ENCODE measurements around the gene AREL1. TPM values are rescaled to one million over a fixed set of nuclear protein-coding genes. Genes with fewer than 3 reads are reported as not detected.

Gene AREL1
- total and polyA plus RNA-seq, 3 donors from 2014 or later, result 47.7 to 69.9 (median 58.8) TPM

DNA sequence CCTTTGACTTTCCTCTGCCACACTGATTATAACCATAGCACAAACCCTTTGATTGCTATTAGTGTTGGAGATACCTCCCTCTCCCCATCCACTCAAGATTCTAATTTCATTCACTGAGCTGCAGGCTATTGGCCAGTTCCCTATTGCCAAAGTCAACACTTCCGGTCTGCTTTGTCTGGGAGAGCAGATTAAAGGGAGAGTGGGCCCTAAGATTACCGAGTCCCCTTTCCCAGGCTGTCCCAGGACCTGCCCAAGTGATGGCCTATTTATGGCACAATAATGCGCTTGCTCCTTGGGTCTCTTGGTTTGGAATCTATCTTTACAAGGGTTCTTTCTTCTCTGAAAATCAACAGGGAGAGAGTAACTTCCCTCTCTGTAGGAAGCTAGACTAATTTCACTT is 57.9 kb downstream of the AREL1 start:
- Histone ChIP-seq H3K9me3 (no peaks in the 10 kb centered on the region), H3K36me3 (ENCODE audit: low read depth, missing control alignments) (no peaks in the 10 kb centered on the region), H3K27ac (peak overlapping the region; percentile 63 to 66), H3K27me3 (no peaks in the 10 kb centered on the region), H3K4me3 (no peak overlapping the region), H3K4me1 (peaks cover 42% of the 10 kb centered on the region)
- no peak for DNase-seq
- intact Hi-C loops (cut with DNase I; ENCODE audit: low total_unique reads), result no loop called here
- TF ChIP-seq, protein P1, sequence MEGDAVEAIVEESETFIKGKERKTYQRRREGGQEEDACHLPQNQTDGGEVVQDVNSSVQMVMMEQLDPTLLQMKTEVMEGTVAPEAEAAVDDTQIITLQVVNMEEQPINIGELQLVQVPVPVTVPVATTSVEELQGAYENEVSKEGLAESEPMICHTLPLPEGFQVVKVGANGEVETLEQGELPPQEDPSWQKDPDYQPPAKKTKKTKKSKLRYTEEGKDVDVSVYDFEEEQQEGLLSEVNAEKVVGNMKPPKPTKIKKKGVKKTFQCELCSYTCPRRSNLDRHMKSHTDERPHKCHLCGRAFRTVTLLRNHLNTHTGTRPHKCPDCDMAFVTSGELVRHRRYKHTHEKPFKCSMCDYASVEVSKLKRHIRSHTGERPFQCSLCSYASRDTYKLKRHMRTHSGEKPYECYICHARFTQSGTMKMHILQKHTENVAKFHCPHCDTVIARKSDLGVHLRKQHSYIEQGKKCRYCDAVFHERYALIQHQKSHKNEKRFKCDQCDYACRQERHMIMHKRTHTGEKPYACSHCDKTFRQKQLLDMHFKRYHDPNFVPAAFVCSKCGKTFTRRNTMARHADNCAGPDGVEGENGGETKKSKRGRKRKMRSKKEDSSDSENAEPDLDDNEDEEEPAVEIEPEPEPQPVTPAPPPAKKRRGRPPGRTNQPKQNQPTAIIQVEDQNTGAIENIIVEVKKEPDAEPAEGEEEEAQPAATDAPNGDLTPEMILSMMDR (IDR thresholded peaks at IDR 0.05), result no peak
- TF ChIP-seq POLR2A (IDR thresholded peaks at IDR 0.05), result no peak
- 49 to 58% methylated on average over 3 of the region's 3 CpGs for WGBS, 2 donors

GRCh38 chr14:74653386-74654138 is 59.3 kb downstream of the AREL1 start:
- no peak overlapping the region for H3K4me3 ChIP-seq
- H3K27me3 ChIP-seq, result no peaks in the 10 kb centered on the region
- no peak for TF ChIP-seq POLR2A (IDR thresholded peaks at IDR 0.05)
- TF ChIP-seq, protein P1 (IDR thresholded peaks at IDR 0.05), result no peak
- no peak for DNase-seq
- peaks cover 52% of the 10 kb centered on the region for H3K4me1 ChIP-seq
- intact Hi-C loops (cut with DNase I; ENCODE audit: low total_unique reads), result no loop called here
- no peaks in the 10 kb centered on the region for H3K9me3 ChIP-seq
- WGBS, 2 donors, result 84 to 88% methylated on average over 15 of the region's 15 CpGs
- no peaks in the 10 kb centered on the region for H3K36me3 ChIP-seq (ENCODE audit: low read depth, missing control alignments)
- peak overlapping the region; percentile 63 to 66 for H3K27ac ChIP-seq

- Histone ChIP-seq H3K36me3 (ENCODE audit: low read depth, missing control alignments) (no peaks in the 10 kb centered on the region), H3K9me3 (no peaks in the 10 kb centered on the region), H3K4me1 (peaks cover 62% of the 10 kb centered on the region), H3K27me3 (no peaks in the 10 kb centered on the region), H3K4me3 (no peak overlapping the region), H3K27ac (no peak overlapping the region)
- WGBS, 2 donors, result 50 to 77% methylated on average over 2 to 3 of the region's 4 CpGs
- TF ChIP-seq, protein P1 (IDR thresholded peaks at IDR 0.05), result no peak
- no peak for TF ChIP-seq POLR2A (IDR thresholded peaks at IDR 0.05)
- DNase-seq, result no peak
- intact Hi-C loops (cut with DNase I; ENCODE audit: low total_unique reads), result no loop called here
Observed at GRCh38 chr14:74652541-74652940, 60.3 kb downstream of the AREL1 start.

DNA sequence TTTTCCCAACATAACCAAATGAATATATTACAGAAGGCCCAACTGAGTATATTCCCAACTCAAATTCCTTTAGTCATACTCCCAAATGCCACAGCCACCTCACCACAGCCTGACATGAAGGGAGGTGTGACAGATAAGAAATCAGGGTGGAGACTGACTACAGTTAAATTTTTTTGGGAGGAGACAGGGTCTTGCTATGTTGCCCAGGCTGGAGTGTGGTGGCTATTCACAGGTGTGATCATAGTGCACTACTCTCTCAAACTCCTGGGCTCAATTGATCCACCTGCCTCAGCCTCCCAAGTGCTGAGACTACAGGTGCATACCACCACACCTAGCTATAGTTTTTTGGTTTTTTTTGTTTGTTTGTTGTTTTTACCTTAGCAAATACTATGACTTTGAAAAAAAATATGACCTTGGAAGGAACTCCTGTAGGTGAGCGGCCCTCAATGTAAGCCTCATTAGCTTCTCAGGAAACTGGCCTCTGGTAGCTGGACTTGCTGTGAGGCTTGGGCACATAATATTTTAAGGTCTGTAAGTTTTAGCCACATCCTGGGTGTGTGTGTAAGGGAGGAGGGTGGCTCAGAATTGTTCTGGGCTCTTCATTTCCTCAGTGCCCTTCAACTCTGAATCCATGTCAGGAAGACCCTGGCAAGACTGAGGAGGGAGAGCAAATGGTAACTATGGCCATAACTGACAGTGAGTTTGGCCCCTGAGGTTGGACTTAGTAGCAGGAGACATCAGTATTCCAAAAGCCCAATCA is 61.8 kb downstream of the AREL1 start:
- no peak for TF ChIP-seq POLR2A (IDR thresholded peaks at IDR 0.05)
- TF ChIP-seq, protein P1 (IDR thresholded peaks at IDR 0.05), result no peak
- no peak for DNase-seq
- Histone ChIP-seq H3K27me3 (no peaks in the 10 kb centered on the region), H3K4me1 (peaks cover 63% of the 10 kb centered on the region), H3K36me3 (ENCODE audit: low read depth, missing control alignments) (no peaks in the 10 kb centered on the region), H3K9me3 (no peaks in the 10 kb centered on the region), H3K4me3 (no peak overlapping the region), H3K27ac (peak overlapping the region in 1 of 2 donors; percentile 30)
- WGBS, 2 donors, result 77 to 96% methylated on average over 1 of the region's 1 CpG
- intact Hi-C loops (cut with DNase I; ENCODE audit: low total_unique reads), result no loop called here

Data from testis (tissue), 3 donors.